HG03139 (cell line): ENCODE results near the gene MRPS14.
A peak's percentile ranks its signal among the peaks of the same experiment; 100 is the strongest.

ENCODE experiments used
- ATAC-seq: cut with Tn5 transposase; IDR thresholded peaks from one replicate; pipeline ENCODE4 v1.9.1; 2021; ENCODE audit not compliant: unreplicated experiment

The MRPS14 gene

GRCh38 chr1:174988986-174989385, 34.2 kb downstream of the MRPS14 start:
- no peak for ATAC-seq

GRCh38 chr1:174988539-174988938, 34.7 kb downstream of the MRPS14 start:
- no peak for ATAC-seq

- ATAC-seq = no peak
These were observed 38.3 kb downstream of the MRPS14 start for GRCh38 chr1:174984952-174985351.

GRCh38 chr1:174982971-174983689, 40.1 kb downstream of the MRPS14 start:
- no peak for ATAC-seq

GRCh38 chr1:174976436-174977108, 46.7 kb downstream of the MRPS14 start:
- ATAC-seq = no peak

GRCh38 chr1:174975764-174976163, 47.5 kb downstream of the MRPS14 start:
- ATAC-seq = no peak

- ATAC-seq = no peak
These were observed 48.5 kb downstream of the MRPS14 start for GRCh38 chr1:174974711-174975119.

- no peak for ATAC-seq
These were observed 51.3 kb downstream of the MRPS14 start for GRCh38 chr1:174971902-174972301.

- ATAC-seq = no peak
These were observed 51.8 kb downstream of the MRPS14 start for GRCh38 chr1:174971466-174971865.

GRCh38 chr1:174969977-174970376, 53.2 kb downstream of the MRPS14 start:
- no peak for ATAC-seq

- peak; percentile 61 for ATAC-seq
These were observed 54.4 kb downstream of the MRPS14 start for GRCh38 chr1:174968750-174969244.

GRCh38 chr1:174967845-174968705, 55.1 kb downstream of the MRPS14 start:
- no peak for ATAC-seq

GRCh38 chr1:174966008-174966572, 57.1 kb downstream of the MRPS14 start:
- ATAC-seq = no peak

- ATAC-seq = no peak
These were observed 57.7 kb downstream of the MRPS14 start for GRCh38 chr1:174965362-174966007.

GRCh38 chr1:174964972-174965361, 58.3 kb downstream of the MRPS14 start:
- ATAC-seq = no peak

- no peak for ATAC-seq
These were observed 58.8 kb downstream of the MRPS14 start for GRCh38 chr1:174964261-174964971.

- no peak for ATAC-seq
These were observed 59.6 kb downstream of the MRPS14 start for GRCh38 chr1:174963529-174964125.
